ENCODE measurements around the gene PRDX5. TPM values are rescaled to one million over a fixed set of nuclear protein-coding genes. Genes with fewer than 3 reads are reported as not detected.

PRDX5 gene
- total and polyA plus RNA-seq, 10 of the 15 experiments (the other 5 are each of a cell fraction or from before 2014, with no cell fraction given) = 95.7 to 406 (median 240) TPM

DNA sequence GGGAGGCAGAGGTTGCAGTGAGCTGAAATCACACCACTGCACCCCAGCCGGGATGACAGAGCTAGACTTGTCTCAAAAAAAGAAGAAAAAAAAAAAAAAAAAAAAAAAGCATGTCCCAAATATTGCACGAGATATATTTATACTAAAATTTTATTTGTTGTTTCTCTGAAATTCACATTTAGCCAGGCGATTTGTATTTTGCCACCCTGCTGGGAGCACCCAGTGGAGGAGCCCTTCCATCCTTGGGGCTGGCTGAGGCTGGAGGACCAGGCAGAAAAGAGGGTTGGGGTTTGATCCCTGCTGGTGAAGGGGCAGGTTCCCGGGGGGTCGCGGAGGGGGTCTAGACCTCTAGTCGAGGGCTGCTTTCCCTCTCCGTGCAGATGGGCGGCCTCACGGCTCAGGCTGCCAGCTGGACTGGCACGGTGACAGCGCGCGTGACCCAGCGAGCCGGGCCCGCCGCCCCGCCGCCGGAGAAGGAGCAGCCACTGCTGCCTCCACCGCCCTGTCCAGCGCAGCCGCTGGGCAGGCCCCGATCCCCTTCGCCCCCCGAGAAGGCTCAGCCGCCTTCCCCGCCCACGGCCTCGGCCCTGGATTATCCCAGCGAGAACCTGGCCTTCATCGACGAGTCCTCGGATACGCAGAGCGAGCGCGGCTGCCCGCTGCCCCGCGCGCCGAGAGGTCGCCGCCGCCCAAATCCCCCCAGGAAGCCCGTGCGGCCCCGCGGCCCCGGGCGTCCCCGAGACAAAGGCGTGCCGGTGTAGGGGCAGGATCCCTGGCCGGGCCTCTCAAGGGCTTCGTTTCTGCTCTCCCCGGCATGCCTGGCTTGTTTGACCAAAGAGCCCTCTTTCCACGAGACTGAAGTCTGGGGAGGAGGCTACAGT, 18.7 kb upstream of the PRDX5 start:
- Histone ChIP-seq H3K4me3 (no peak overlapping the region), H4K20me1 (ENCODE audit: control insufficient read depth, insufficient read depth) (no peaks in the 10 kb centered on the region; the same call in 1 of the 2 replicates), H3K9ac (ENCODE audit: control insufficient read depth, insufficient read depth, low read length) (no peak overlapping the region), H3K4me1 (ENCODE audit: control insufficient read depth, insufficient read depth, low read length) (peaks cover 21% of the 10 kb centered on the region), H2AFZ (ENCODE audit: control insufficient read depth, low read depth, low read length) (no peak overlapping the region), H3K9me3 (replicated peaks; ENCODE audit: control insufficient read depth, insufficient read depth, low read length) (no peaks in the 10 kb centered on the region), H3K36me3 (ENCODE audit: control insufficient read depth in 2 of 2, insufficient read depth in 2 of 2, low read length in 1 of 2) (no peaks in the 10 kb centered on the region), H3K4me2 (ENCODE audit: control insufficient read depth, insufficient read depth) (no peak overlapping the region), H3K27ac (ENCODE audit: control insufficient read depth, insufficient read depth) (no peak overlapping the region), H3K27me3 (replicated peaks in 1 of 2; ENCODE audit: control insufficient read depth in 2 of 2, insufficient read depth in 2 of 2, low read length in 1 of 2) (peaks cover 17 to 27% of the 10 kb centered on the region in 2 experiments), H3K79me2 (ENCODE audit: control insufficient read depth, insufficient read depth, low read length) (no peaks in the 10 kb centered on the region)
- BruUV-seq (replicated peaks) = no TSS peak
- in situ Hi-C loops (cut with MboI) (no loop called here), intact Hi-C loops (cut with micrococcal nuclease; ENCODE audit: unreplicated experiment) (no loop called here)
- POLR2A ChIA-PET = interaction anchor here (0.6 kb wide), 2 partner anchors 17 to 383 kb away, joined by 3 to 4 read pairs; no protein-coding TSS in a partner anchor
- no peak for DNase-seq (ENCODE audit: low read depth, low spot score)
- CTCF ChIA-PET = interaction anchor here (1.5 kb wide), 1 partner anchor 56 kb away, joined by 3 read pairs; no protein-coding TSS in a partner anchor
- RAD21 ChIA-PET (ENCODE audit: unreplicated experiment) = no interaction called here
- WGBS (ENCODE audit: insufficient coverage, insufficient replicate concordance, low lambda C conversion rate, missing lambda C conversion rate) = 11% methylated on average over 33 of the region's 60 CpGs
- no peak for ATAC-seq
- SMC1A ChIA-PET (ENCODE audit: uncharacterized antibody, unreplicated experiment) = no interaction called here
- FAIRE-seq = no peak
- TF ChIP-seq LARP7 (IDR thresholded peaks at IDR 0.05) = no peak
- TF ChIP-seq BRCA1 (IDR thresholded peaks at IDR 0.05; ENCODE audit: low read depth, low read length) = no peak
- TF ChIP-seq SUZ12 (IDR thresholded peaks at IDR 0.05; ENCODE audit: unreplicated experiment) = peak; percentile 88
- TF ChIP-seq NFYB (IDR thresholded peaks at IDR 0.05; ENCODE audit: insufficient read depth, low read depth, low read length) = no peak
- TF ChIP-seq KLF5 (IDR thresholded peaks at IDR 0.05; ENCODE audit: partially characterized antibody) = no peak

All from GM12878 (cell line).